ENCODE data around the gene SPTA1. TPM values are rescaled to one million over a fixed set of nuclear protein-coding genes. Genes with fewer than 3 reads are reported as not detected.

Gene SPTA1
- total and polyA plus RNA-seq, 2 experiments from 2014 or later, result not detected

DNA sequence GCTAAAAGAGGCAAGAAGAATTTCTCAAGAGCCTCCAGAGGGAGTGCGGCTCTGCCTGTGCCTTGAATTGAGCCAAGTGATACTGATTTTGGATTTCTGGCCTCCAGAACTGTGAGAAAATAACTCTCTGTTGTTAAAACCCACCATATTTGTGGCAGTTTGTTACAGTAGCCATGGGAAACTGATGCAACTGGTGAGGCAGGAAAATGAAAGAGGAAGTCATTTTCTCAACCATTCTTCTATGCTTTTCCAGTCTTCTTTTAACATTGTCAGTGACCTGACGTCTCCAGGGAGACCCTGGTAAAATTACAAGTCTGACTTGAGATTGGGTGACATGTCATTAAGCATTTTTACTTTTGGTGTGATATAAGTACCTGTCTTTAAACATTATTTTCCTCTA is 121.9 kb downstream of the SPTA1 start:
- no peaks in the 10 kb centered on the region for H3K79me2 ChIP-seq (ENCODE audit: insufficient read depth)
- no peak for DNase-seq
- TF ChIP-seq EZH2phosphoT487 (IDR thresholded peaks at IDR 0.05; ENCODE audit: insufficient read depth, low read depth) (no peak), EZH2 (IDR thresholded peaks at IDR 0.05; ENCODE audit: insufficient read depth, poor library complexity, severe bottlenecking) (no peak)
- H3K9ac ChIP-seq, result no peak overlapping the region
- 5 to 15% methylated on average over 2 of the region's 2 CpGs for WGBS, 2 experiments (ENCODE audit: low coverage in 1 of 2, low lambda C conversion rate in 2 of 2, missing lambda C conversion rate in 2 of 2)
- no peaks in the 10 kb centered on the region for H4K20me1 ChIP-seq (ENCODE audit: insufficient read depth)
- H3K4me3 ChIP-seq, result no peak overlapping the region
- no peaks in the 10 kb centered on the region for H3K27me3 ChIP-seq (replicated peaks; ENCODE audit: insufficient read depth)
- H2AFZ ChIP-seq, result no peak overlapping the region
- no peak overlapping the region for H3K4me2 ChIP-seq (ENCODE audit: unreplicated experiment)
- H3K27ac ChIP-seq, result no peak overlapping the region
- no peaks in the 10 kb centered on the region for H3K36me3 ChIP-seq (ENCODE audit: low read depth)
- in situ Hi-C loops (cut with MboI), result no loop called here
- no peaks in the 10 kb centered on the region for H3K9me3 ChIP-seq (ENCODE audit: low read depth)
- no peaks in the 10 kb centered on the region for H3F3A ChIP-seq (ENCODE audit: insufficient read depth)
- no peaks in the 10 kb centered on the region for H3K4me1 ChIP-seq (ENCODE audit: insufficient read depth)
- no peaks in the 10 kb centered on the region for H3K9me2 ChIP-seq (ENCODE audit: insufficient read depth)

- no peaks in the 10 kb centered on the region for H3F3A ChIP-seq (ENCODE audit: insufficient read depth)
- in situ Hi-C loops (cut with MboI), result no loop called here
- 27 to 31% methylated on average over 2 of the region's 2 CpGs for WGBS, 2 experiments (ENCODE audit: low coverage in 1 of 2, low lambda C conversion rate in 2 of 2, missing lambda C conversion rate in 2 of 2)
Observed at GRCh38 chr1:158563853-158564252, 122.7 kb downstream of the SPTA1 start.

More at GRCh38 chr1:158563853-158564252, 122.7 kb downstream of the SPTA1 start:
- Histone ChIP-seq H3K9me3 (ENCODE audit: low read depth) (no peaks in the 10 kb centered on the region), H3K9me2 (ENCODE audit: insufficient read depth) (no peaks in the 10 kb centered on the region), H4K20me1 (ENCODE audit: insufficient read depth) (no peaks in the 10 kb centered on the region), H3K9ac (no peak overlapping the region), H2AFZ (no peak overlapping the region), H3K27ac (no peak overlapping the region), H3K4me3 (no peak overlapping the region), H3K79me2 (ENCODE audit: insufficient read depth) (no peaks in the 10 kb centered on the region), H3K4me2 (ENCODE audit: unreplicated experiment) (no peak overlapping the region), H3K27me3 (replicated peaks; ENCODE audit: insufficient read depth) (no peaks in the 10 kb centered on the region), H3K4me1 (ENCODE audit: insufficient read depth) (no peaks in the 10 kb centered on the region), H3K36me3 (ENCODE audit: low read depth) (no peaks in the 10 kb centered on the region)
- TF ChIP-seq EZH2phosphoT487 (IDR thresholded peaks at IDR 0.05; ENCODE audit: insufficient read depth, low read depth), result no peak
- TF ChIP-seq EZH2 (IDR thresholded peaks at IDR 0.05; ENCODE audit: insufficient read depth, poor library complexity, severe bottlenecking), result no peak
- DNase-seq, result no peak

Other genes with a start within 250 kb of the SPTA1 start
- gene OR10K1, start 224.9 kb downstream of the SPTA1 start, total RNA-seq (2014; rRNA removed; shearing (Covaris generic)), result not detected in 2 replicates
- gene OR10K1, start 224.9 kb downstream of the SPTA1 start, polyA plus RNA-seq (2016; fragmentation: Nextera tagmentation; extraction: Ambion mirVana), result not detected in 2 replicates
- not detected in 2 replicates for gene OR10R2, start 214.5 kb downstream of the SPTA1 start, total RNA-seq (2014; rRNA removed; shearing (Covaris generic))
- not detected in 2 replicates for gene OR10R2, start 214.5 kb downstream of the SPTA1 start, polyA plus RNA-seq (2016; fragmentation: Nextera tagmentation; extraction: Ambion mirVana)
- not detected in 2 replicates for gene OR6Y1, start 132.3 kb downstream of the SPTA1 start, total RNA-seq (2014; rRNA removed; shearing (Covaris generic))
- not detected in 2 replicates for gene OR6Y1, start 132.3 kb downstream of the SPTA1 start, polyA plus RNA-seq (2016; fragmentation: Nextera tagmentation; extraction: Ambion mirVana)
- not detected in 2 replicates for gene OR6P1, start 116.1 kb downstream of the SPTA1 start, total RNA-seq (2014; rRNA removed; shearing (Covaris generic))
- gene OR6P1, start 116.1 kb downstream of the SPTA1 start, polyA plus RNA-seq (2016; fragmentation: Nextera tagmentation; extraction: Ambion mirVana), result not detected in 2 replicates
- gene OR10X1, start 106.8 kb downstream of the SPTA1 start, total RNA-seq (2014; rRNA removed; shearing (Covaris generic)), result not detected in 2 replicates
- not detected in 2 replicates for gene OR10X1, start 106.8 kb downstream of the SPTA1 start, polyA plus RNA-seq (2016; fragmentation: Nextera tagmentation; extraction: Ambion mirVana)
- gene OR10Z1, start 81.4 kb downstream of the SPTA1 start, total RNA-seq (2014; rRNA removed; shearing (Covaris generic)), result not detected in 2 replicates
- gene OR10Z1, start 81.4 kb downstream of the SPTA1 start, polyA plus RNA-seq (2016; fragmentation: Nextera tagmentation; extraction: Ambion mirVana), result not detected in 2 replicates
- gene OR6K2, start 13.9 kb upstream of the SPTA1 start, total RNA-seq (2014; rRNA removed; shearing (Covaris generic)), result not detected in 2 replicates
- gene OR6K2, start 13.9 kb upstream of the SPTA1 start, polyA plus RNA-seq (2016; fragmentation: Nextera tagmentation; extraction: Ambion mirVana), result not detected in 2 replicates
- not detected in 2 replicates for gene OR6K3, start 34.0 kb upstream of the SPTA1 start, total RNA-seq (2014; rRNA removed; shearing (Covaris generic))
- not detected in 2 replicates for gene OR6K3, start 34.0 kb upstream of the SPTA1 start, polyA plus RNA-seq (2016; fragmentation: Nextera tagmentation; extraction: Ambion mirVana)
- not detected in 2 replicates for gene OR6K6, start 68.0 kb upstream of the SPTA1 start, total RNA-seq (2014; rRNA removed; shearing (Covaris generic))
- not detected in 2 replicates for gene OR6K6, start 68.0 kb upstream of the SPTA1 start, polyA plus RNA-seq (2016; fragmentation: Nextera tagmentation; extraction: Ambion mirVana)
- not detected in 2 replicates for gene OR6N1, start 85.5 kb upstream of the SPTA1 start, total RNA-seq (2014; rRNA removed; shearing (Covaris generic))
- gene OR6N1, start 85.5 kb upstream of the SPTA1 start, polyA plus RNA-seq (2016; fragmentation: Nextera tagmentation; extraction: Ambion mirVana), result not detected in 2 replicates
- not detected in 2 replicates for gene OR6N2, start 94.5 kb upstream of the SPTA1 start, total RNA-seq (2014; rRNA removed; shearing (Covaris generic))
- not detected in 2 replicates for gene OR6N2, start 94.5 kb upstream of the SPTA1 start, polyA plus RNA-seq (2016; fragmentation: Nextera tagmentation; extraction: Ambion mirVana)
- not detected in 2 replicates for gene MNDA, start 144.6 kb upstream of the SPTA1 start, total RNA-seq (2014; rRNA removed; shearing (Covaris generic))
- gene MNDA, start 144.6 kb upstream of the SPTA1 start, polyA plus RNA-seq (2016; fragmentation: Nextera tagmentation; extraction: Ambion mirVana), result not detected in 2 replicates
- gene PYHIN1, start 244.8 kb upstream of the SPTA1 start, total RNA-seq (2014; rRNA removed; shearing (Covaris generic)), result not detected in 2 replicates
- gene PYHIN1, start 244.8 kb upstream of the SPTA1 start, polyA plus RNA-seq (2016; fragmentation: Nextera tagmentation; extraction: Ambion mirVana), result not detected in 2 replicates